GM10248 (cell line): ENCODE data around the gene PCGF2.

Experiments used
- CTCF ChIA-PET: fragments of 300-600 bp; sonication (Branson Sonifier 250); formaldehyde crosslinking; extraction: SDS; loops from one replicate; lab custom pipeline; 2021; ENCODE audit warnings: antibody characterized with exemption; lab: Yijun Ruan, JAX
- POLR2A ChIA-PET: fragments of 350-650 bp; sonication (Branson Sonifier 250); formaldehyde crosslinking; extraction: SDS; loops from one replicate; lab custom pipeline; 2020; ENCODE audit warnings: antibody characterized with exemption; lab: Yijun Ruan, JAX
- DNase-seq: peaks from one replicate; pipeline ENCODE4 v3.0.0; 2012; ENCODE audit errors: extremely low spot score
- TF ChIP-seq, protein P1 (sequence below): IDR thresholded peaks from 2 replicates; pipeline ENCODE4 v1.5.1; 2012; ENCODE audit warnings: mild to moderate bottlenecking, low read depth; ENCODE audit errors: extremely low read depth, missing control alignments, control extremely low read depth

PCGF2 gene

DNA sequence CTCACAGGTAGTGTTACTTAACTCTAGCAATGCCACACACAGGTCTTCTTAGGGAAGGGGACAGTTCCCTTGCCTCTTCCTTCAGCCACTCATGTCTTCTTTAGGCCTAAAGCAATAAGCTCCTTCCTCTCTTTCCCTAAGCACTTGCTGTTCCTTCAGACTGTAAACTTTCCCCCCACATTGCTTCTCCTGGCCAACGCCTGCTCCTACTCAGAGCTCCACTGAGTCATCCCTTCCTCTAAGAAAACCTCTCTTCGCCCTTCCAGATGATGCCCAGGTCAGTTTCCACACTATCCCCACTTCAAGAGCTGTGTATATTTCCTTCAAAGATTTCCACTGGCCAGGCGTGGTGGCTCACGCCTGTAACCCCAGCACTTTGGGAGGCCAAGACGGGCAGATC is 60.9 kb downstream of the PCGF2 start:
- POLR2A ChIA-PET, result no interaction called here
- TF ChIP-seq, protein P1, sequence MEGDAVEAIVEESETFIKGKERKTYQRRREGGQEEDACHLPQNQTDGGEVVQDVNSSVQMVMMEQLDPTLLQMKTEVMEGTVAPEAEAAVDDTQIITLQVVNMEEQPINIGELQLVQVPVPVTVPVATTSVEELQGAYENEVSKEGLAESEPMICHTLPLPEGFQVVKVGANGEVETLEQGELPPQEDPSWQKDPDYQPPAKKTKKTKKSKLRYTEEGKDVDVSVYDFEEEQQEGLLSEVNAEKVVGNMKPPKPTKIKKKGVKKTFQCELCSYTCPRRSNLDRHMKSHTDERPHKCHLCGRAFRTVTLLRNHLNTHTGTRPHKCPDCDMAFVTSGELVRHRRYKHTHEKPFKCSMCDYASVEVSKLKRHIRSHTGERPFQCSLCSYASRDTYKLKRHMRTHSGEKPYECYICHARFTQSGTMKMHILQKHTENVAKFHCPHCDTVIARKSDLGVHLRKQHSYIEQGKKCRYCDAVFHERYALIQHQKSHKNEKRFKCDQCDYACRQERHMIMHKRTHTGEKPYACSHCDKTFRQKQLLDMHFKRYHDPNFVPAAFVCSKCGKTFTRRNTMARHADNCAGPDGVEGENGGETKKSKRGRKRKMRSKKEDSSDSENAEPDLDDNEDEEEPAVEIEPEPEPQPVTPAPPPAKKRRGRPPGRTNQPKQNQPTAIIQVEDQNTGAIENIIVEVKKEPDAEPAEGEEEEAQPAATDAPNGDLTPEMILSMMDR, result no peak
- DNase-seq, result no peak
- CTCF ChIA-PET, result interaction anchor here (0.6 to 7.0 kb wide), 7 partner anchors 10 to 386 kb away, joined by 3 to 47 read pairs (median 5); partner anchors contain the start of gene EPOP

DNA sequence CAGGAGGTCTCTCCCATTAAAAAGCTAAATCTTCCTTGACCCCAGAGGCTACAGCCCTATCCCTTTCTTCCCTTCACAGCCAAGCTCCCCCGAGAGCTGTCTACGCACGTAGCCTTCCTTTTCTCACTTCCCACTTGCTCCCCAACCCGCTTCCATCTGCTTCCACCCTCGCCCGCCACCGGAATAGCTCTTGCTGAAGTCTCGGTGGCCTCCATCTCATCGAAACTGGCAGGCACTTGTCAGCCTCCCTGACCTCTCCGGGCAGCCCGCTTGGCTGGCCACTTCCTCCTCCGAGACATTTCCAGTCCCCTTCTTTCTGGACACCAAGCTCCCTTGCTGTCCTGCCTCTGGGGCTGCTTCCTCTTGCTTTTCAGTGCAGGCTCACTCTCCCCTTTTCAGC is 62.6 kb downstream of the PCGF2 start:
- TF ChIP-seq, protein P1, result no peak
- ChIA-PET POLR2A (no interaction called here), CTCF (interaction anchor here (1.0 to 7.0 kb wide), 3 partner anchors 9 to 50 kb away, joined by 3 to 47 read pairs (median 3); partner anchors contain the start of gene EPOP)

More for the DNA sequence above, 62.6 kb downstream of the PCGF2 start:
- no peak for DNase-seq
